Stimulated activated CD8-positive, alpha-beta memory T cell treated with anti-CD3 and anti-CD28 coated beads, Interleukin-4, amount 100 ng/mL, for 48 hours (primary cell): ENCODE data around the gene KARS1.
"Not testable (repeated sequence)": the region's sequence is repeated elsewhere in the genome, so short reads cannot be mapped to it uniquely, and the experiment has no call there.

Experiments
- DNase-seq: peaks from one replicate; pipeline ENCODE4 v3.0.0-alpha.2; 2020

KARS1 gene

DNA sequence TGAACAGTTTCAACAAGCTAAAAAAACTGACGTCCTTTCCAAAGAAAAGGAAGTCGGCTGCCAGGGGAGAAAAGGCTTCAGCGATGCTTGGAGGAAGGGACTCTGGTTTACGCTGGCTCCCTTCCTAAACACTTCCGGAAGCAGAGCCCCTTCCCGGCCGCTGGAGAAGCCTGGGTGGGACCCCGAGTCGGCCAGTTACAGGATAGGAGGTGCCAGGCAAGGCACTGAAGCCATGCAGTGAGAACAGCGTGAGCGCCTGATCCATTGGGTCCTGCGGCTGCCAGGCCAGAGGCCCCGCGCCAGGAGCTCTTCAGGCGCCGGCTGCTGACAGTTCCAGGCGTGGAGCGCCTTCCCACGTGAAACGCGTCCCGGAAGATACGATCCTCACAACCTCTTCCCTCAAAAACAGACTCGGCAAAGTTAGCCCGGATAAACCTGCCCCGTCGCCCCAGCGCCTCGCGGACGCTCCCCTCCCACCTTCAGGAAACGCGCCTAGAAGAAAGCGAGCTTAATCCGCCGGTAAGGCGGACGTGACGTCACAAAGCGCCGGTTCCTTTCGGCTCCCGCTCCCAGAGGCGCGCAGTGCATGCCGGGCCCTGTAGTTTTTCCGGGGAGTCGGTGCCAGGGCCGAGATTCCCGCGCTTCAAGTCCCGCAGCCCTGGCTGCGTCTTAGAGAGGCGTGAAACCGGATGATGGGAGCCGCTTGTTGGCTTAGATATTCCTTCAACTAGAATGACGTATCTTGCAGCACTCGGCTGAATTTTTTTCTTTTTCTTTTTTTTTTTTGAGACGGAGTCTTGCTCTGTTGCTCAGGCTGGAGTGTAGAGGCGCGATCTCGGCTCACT, 24.5 kb downstream of the KARS1 start, which contains the start of gene ADAT1:
ADAT1 (minus strand) TSS at position 521 of the 845 bp plus-strand sequence. CDS start 2,482 bp downstream, outside the sequence.
- peak; percentile 99 for DNase-seq

DNA sequence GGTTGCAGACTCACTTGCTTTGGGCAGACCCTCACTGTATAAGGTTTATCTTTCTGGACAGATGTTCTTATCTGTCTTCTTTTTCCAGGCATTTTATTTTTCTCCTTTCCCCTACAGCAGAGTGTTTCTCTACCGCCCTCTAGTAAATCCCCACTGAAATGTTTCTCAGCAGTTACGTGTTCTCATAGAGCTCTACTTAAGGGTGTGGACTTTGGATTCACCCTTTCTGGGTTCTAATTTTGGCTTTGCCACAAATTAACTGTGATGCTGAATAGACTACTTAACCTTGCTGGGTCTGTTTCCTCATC, 26.3 kb downstream of the KARS1 start:
- DNase-seq: no peak

DNA sequence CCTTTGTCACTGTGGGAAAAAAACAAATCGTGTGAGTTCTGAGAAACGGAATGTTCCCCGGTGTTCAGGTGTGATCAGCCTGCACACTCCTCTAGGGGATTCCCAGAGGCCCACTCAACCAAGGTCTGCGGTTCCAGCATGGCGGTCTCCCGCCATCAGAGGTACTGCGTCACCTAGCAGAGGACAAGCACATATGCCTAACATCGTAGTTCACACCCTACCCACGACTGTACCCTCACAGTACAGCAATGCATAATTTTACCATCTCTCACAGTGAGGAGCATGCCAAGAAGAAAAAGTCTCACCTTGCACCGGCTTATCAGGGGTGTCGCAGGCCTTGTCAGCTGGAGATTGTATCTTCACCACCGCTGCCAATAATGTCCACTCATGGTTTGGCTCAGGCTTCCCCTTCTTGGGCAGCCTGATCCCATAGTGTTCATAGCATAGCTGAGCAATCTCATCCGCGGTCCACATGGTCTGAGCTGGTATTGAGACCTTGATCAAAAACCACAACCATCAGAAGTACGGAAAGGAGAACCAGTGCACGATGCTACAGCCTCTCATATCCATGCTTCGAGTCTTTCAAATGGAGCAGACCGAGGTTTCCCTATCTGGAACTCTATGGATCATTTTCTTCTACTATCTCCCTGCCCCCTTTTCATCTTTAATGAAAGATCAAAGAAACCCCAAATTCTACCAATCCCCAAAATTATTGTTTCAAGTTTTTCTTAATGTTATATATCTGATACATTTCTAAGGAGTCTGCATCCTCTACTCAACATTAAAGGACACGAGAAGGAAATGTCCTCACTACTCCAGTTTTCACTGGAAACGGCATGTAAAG, 26.9 kb downstream of the KARS1 start:
- DNase-seq: peak; percentile 39

DNA sequence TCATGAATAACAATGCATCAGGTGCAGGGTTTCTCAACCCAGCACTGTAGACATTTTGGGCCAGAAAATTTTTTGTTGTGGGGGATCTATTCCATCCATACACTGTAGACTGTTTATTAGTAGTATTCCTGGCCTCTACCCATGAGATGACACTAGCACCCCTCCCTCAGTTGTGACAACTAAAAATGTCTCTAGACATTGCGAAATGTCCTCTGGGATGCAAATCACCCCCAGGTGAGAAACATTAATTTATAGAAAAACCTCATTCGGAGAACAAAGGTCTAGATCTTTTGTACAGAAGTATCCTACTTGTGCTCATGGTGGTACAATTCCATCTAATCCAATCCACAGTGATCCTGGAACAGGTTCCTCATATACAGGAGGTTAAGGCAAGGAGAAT, 28.7 kb downstream of the KARS1 start:
- no peak for DNase-seq

DNA sequence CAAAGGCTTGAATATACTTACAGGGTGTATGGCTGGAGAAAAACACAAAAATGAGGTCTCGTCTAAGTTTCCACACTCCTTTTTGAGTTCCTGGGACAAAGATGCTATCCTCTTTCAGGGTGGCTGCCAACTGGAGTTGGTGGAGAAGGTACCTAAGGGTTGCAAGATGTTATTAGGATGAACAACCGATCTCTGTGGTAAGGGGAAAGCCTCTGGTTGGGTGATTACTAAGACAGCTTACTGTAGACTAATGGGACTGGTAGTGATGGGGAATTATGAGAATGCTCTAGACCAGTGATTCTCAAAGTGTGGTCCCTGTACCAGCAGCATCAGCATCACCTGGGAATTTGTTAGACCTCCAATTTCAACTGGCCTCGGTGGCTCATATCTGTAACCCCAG, 30.3 kb downstream of the KARS1 start:
- no peak for DNase-seq

DNA sequence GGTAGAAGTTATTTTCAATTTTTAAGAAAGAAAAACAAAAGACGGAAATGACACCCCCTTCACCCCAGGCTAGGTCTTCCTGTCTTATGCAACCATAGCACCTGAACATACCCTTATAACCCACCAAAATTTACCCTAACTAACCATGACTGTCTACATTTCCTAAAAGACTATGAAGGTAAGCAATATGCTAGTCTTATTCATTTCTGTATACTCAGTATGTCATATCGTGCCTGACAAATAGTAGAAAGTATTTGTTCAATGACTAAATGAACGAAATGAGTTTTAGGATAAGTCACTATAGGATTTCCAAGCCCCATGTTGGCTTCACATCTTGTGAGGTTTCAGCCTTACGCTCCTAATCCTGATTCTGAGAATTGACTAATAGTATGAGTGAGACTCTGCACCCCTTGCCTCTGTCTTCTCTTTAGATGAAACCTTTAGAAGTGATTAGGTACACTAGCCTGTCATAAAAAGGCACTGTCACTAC, 30.9 kb downstream of the KARS1 start:
- DNase-seq: no peak

DNA sequence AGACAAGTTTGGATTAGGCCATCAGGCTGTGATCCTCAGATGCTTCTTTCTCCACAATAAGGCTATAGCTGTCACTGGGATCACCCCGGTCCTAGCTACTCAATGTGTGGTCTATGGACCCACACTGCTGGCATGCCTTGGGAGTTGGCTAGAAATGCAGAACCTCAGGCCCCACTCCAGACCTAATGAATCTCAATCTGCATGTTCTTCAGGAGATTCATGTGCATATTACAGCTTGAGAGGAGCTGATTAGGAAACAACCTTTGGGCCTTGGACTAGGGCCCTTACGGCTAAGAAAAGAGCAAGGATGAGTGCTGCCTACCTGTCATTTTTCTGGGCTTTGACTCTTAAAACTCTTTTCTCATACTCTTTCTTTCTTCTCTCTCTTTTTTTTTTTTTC, 31.8 kb downstream of the KARS1 start:
- DNase-seq: no peak

DNA sequence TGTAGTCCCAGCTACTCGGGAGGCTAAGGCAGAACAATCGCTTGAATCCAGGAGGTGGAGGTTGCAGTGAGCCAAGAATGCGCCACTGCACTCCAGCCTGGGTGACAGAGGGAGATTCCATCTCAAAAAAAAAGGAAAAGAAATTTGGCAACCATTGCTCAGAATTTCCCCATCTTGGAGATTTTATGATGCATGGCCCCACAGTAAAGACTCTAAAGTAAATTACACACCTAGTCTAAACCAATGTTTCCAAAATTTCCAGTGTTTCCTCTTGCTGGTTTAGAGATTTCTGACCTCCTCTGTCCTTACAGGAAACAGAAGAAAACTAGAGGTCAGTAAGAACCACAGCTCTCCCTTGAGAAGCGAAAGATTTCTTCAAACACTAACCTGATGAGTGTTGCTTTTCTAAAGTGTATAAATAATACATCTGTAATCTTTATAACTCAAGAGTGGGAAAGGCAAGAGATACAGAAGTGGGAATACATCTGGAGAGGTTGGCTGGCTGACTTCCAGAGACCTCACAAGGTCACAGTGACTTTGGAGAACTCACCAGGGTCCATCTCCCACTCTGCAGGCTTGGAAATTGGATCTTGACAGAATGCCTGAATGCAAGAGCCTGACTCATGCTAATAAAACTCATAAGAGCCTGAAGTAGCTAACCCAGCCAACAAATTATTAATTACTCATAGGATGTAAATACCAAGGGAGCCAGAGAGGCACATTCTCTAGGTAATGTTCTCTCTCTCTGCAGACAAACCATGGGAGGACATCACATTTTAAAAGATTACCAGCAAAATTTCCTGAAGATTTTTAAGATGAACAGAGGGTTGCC, 33.2 kb downstream of the KARS1 start:
- DNase-seq: no peak

DNA sequence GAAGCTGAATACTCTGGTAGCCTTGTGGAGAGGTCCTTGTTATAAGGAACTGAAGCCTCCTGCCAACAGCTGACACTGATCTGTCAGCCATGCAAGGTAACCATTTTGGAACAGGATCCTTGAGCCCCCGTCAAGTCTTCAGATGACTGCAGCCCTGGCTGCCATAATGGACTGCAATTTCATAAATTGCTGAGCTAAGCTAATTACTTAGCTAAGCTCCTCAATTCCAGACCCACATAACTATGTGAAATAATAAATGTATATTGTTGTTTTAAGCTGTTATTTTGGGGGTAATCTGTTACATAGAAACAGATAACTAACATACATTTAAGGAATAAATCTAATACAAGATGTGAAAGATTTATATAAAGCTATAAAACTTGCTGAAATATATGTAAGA, 41.0 kb downstream of the KARS1 start:
- DNase-seq: no peak

DNA sequence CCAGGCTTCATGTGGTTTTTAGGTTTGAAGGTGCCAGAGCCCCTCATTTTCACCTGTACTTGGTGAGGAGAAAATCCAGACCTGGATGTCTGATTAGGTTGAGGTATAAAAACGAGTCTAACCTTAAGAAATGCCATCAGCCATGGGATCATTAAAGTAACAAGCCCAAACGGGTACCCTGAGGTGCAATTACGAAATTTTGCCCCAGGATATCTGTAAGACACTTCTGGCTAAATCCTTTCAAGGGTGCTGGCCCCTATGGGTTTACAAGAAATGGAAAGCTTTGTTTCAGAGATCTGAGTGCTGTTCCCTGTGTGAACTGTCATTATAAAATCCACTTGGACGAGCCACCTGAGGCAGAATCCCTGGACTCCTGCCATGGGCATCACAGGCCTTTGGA, 44.2 kb downstream of the KARS1 start:
- no peak for DNase-seq

DNA sequence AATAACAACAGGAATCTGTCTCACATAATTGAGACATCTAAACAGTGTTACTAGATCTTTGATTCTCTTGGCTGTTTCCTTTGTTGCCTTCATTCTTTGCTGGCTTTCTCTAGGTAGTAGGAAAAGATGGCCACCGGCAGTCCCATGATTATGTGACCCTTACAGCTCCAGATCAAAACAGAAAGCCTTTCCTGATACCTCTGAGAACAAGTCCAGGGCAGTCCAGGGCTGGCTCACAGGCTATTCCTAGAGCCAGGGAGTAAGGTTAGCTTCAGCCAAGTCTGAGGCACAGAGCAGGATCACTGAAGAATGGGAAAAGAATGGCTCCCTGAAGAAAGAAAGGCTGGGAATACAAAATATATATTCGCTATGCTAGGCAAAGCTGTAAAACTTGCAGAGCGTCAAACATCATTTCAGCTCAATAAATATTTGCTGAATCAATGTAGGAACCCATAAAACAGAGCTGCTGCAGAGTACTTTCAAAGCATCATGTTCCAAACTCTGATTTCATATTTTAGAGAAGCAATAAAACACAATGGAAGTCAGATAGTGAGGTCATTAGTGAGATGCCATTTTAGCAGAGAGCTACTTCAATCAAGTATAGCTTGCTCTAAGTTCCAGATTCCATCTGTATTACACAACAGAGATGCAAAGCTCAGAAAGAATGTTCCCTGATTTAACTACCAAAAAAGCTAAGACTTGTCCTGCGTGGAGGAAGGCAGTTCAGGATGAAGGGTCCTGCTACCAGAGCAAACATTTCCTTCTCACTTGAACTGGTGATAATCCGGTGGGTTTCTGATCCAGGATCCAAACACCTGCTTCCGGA, 47.8 kb downstream of the KARS1 start:
- no peak for DNase-seq

DNA sequence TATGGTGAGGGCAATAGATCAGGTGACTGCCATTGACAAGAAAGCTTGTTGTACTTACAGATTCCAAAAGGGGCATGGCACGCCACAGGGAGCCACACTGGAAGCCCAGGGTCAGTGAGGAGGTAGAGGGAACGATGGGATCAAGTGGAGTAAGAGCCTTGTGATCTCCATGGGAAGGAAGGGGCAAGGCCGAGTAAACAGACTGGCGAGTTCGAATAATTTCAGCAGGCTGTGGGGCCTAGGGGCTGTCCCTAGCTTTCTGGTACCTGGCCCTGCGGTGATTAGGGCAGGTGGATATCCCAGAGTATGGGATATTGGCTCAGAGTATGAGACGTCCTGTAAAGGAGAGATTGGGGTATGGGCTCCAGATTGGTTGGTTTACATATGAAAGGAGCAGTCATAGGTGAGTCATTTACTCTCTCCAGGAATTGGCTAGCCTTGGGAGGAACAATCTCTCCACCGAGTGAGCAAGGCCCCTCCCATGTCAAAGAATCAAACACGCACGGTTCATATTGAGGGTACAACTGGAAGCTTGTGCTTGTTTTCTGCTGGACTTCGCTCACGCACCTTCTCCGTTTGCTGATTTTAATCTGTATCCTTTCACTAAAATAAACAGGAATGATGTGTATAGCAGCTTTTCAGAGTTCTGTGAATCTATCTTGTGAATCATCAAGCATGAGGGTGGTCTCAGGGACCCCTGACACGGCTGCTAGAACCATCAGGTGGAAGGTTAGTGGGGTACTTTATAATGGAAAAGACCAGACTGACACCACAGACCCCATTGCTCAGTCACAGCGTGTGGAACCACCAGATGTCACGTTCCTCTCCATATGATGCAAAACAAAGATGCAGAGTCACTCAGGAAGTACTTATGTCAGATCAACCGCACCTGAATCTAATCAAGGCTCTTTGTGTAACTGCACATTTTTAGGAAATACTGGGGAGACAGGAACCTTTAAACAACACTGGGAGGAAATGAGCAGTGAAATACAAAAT, 53.3 kb downstream of the KARS1 start:
- DNase-seq: no peak

DNA sequence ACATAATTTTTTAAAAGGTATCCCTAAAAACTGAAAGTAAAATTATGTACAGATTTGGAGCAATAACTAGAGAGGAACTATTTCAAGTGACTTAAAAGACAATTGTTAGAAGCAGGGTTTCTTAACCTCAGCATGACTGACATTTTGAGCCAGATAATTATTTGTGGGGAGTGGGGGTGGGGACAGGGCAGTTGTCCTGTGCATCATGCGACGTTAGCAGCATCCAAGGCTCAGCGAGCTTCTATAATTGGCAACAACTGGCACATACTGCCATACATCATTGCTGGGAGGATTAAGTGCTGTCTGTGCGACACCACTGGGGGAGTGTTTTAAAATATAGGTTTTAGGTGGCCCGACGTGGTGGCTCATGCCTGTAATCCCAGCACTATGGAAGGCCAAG, 54.2 kb downstream of the KARS1 start:
- no peak for DNase-seq

DNA sequence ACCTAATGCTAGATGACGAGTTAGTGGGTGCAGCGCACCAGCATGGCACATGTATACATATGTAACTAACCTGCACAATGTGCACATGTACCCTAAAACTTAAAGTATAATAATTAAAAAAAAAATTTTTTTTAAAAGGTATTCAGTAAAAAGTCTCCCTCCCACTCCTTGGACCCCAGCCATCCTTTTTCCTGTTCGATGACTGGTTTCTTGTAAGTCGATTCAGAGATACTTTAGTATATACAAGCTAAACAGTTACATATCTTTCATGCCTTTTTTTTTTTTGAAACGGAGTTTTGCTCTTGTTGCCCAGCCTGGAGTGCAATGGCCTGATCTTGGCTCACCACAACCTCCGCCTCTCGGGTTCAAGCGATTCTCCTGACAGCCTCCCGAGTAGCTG, 55.5 kb downstream of the KARS1 start:
- not testable (repeated sequence) for DNase-seq

DNA sequence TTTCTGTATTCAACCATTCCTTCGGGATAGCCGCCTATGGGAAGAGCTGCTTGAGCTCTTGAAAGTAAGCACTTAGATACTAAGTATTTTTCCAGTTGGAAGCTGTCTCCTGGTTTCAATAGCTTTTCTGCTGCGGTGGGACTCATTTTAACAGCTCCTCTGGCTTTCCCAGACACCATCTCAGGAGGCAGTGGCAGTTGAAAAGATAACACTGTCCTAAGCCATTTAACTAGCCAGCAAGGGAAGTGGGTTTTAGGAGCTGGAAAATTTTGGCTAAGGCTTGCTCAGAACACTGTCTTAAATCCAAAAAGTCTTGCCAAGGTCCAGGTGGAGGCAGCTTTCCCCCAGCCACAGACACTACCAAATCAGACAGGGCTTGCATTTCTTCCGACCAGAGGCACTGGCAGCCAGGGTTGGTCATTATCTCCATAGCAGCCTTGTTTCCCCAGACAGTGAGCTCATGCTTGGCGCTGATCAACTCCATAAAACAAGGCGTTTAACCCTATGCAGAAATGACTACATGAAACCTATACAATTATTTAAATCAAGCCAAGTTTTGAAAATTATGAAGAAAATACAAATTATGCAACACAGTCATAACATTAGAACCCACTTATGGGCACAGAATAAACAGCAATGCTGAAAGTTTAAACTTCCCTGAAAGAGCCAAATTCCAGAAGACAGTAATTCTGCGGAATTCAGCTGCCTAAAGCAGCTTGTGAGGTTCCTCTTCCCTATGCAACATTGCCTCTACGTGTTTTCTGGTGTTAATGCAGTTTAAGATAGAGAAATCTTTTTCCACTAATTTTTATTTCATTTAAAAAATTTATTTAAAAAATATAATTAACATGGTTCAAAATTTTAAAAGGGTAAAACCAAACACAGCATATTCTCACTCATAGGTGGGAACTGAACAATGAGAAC, 56.3 kb downstream of the KARS1 start:
- DNase-seq: no peak

DNA sequence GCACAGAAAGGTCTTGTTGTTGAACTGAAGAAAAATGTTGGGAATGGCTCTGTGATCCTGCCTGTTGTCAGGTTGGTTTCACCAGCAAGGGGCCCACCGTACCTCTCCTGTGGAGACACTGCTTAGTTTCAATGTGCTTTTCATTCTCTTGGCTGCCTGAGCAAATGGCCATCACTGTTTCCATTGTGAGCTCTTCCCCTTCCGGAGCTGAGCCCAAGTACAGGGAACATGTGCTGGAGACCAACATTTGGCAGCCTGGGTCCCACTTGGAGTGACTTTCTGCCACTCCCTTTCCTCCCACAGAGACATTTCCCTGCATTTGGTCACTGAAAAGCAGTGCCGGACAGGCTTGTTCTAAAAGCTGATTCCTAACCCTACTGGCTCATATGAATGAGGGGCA, 58.2 kb downstream of the KARS1 start:
- no peak for DNase-seq

DNA sequence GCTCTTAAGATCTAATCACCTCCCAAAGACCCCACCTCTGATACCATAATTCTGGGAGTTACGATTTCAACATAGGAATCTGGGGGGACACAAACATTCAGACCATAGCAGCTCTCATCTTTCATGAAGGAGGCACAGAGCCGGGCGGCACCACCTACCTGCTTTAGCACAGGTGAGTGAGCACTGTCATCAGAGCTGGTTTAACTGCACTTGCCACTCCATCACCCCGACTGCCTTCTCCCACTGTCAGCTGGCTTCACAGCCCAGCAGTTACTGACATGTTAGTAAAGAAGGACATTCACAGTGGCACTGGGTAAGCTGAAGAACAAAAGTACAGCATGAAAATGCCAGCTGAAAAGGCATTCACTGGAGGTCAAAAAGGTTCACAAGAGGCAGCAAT, 58.7 kb downstream of the KARS1 start:
- no peak for DNase-seq

DNA sequence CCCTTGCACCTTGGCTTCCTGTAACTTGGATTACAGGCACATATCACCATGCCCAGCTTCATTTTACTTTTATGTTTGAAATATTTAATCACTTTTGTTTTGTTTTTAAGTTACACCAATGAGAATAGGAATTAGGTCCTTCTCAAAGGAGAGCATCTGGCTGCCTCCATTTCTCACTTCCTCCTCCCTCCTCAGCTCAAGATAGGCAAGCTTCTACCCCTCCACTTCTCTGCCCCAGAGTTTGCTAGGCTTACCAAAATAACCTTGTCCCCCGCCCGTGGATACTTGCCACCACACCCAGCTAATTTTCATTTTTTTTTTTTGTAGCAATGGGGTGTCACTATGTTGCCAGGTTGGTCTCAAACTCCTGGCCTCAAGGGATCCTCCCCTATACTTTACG, 63.4 kb downstream of the KARS1 start:
- no peak for DNase-seq

DNA sequence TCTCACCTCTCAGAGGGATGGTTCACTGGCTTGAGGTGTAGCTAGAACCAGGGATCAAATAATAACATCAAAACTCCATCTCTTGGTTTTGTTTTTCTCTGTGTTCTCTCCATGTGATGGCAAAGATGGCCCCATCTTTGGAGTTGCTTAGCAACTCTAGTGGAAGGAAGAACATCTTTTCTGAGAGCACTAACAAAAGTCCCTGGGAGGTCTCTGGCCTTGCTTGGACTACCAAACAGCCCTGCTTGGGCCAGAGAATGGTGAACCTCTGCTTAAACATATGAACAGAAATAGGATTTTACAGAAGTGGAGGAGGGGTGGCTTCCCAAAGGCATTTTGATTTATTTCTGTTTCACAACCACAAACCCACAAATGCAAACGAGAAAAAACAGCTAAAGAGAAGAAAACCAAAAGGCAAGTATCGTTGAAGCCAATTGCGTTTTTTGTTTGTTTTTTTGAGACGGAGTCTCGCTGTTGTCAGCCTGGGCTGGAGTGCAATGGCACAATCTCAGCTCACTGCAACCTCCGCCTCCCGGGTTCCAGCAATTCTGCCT, 68.1 kb downstream of the KARS1 start:
- no peak for DNase-seq
